ENCODE measurements around the gene CEP164.
A peak's percentile ranks its signal among the peaks of the same experiment; 100 is the strongest.

CEP164 gene

DNA sequence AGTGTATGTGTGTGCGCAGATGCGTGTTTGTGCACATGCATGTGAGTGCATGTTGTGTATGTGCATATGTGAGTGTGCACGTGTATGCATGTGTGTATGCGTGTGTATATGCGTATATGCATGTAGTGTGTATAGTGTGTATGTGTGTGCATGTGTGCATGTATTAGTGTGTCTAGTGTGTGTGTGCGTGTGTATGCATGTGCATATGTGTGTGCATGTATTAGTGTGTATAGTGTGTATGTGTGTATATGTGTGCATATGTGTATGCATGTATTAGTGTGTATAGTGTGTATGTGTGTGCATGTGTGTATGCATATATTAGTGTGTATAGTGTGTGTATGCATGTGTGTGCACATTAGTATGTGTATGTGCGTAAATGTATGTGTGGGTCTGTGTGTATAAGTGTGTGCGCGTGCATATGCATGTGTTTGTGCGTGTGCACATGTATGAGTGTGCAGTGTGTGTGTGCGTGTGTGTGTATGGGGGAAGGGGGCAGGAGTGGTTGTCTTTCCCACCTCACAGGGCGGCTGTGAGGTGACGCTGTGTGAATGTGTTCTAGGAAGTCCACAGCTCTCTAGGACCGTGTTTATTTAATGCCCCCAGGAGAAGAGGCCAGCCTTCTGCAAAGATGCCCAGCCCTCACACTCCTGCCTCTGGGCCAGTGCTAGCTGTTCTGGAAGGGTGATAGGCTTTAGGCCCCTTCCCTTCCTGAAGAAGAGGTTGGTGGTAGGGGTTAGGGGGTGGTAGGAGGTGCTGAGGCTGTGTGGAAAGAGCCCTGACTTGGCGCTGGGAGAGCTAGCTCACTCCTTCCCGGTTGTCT is 114.6 kb downstream of the CEP164 start:
- in situ Hi-C loops (cut with MboI; ENCODE audit: low pct_unique_long_range_greater_than_20kb, low sequenced_read_pairs, unreplicated experiment): no loop called here
- DNase-seq (ENCODE audit: low spot score): no peak
- TF ChIP-seq, protein P1, sequence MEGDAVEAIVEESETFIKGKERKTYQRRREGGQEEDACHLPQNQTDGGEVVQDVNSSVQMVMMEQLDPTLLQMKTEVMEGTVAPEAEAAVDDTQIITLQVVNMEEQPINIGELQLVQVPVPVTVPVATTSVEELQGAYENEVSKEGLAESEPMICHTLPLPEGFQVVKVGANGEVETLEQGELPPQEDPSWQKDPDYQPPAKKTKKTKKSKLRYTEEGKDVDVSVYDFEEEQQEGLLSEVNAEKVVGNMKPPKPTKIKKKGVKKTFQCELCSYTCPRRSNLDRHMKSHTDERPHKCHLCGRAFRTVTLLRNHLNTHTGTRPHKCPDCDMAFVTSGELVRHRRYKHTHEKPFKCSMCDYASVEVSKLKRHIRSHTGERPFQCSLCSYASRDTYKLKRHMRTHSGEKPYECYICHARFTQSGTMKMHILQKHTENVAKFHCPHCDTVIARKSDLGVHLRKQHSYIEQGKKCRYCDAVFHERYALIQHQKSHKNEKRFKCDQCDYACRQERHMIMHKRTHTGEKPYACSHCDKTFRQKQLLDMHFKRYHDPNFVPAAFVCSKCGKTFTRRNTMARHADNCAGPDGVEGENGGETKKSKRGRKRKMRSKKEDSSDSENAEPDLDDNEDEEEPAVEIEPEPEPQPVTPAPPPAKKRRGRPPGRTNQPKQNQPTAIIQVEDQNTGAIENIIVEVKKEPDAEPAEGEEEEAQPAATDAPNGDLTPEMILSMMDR (IDR thresholded peaks at IDR 0.05; ENCODE audit: extremely low read depth, insufficient read depth, missing control alignments): no peak

DNA sequence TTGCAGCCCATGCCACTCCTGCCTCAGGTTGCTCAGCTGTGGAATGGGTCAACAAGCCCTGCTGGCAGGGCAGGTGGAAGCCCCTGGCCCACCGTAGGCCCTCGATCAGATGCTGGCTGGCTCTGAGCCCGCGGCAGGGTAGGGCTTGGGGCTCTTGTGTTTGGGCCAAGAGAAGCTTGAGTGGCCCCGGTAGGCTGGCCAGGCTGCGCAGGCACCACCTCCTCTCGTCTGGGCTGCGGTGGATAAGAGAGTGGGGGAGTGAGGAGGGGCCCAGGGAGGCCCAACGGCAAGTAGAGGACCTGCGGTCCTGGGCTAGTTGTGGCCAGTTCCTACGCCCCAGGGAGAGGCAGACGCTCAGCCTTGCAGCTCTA is 115.2 kb downstream of the CEP164 start:
- DNase-seq (ENCODE audit: low spot score): no peak
- TF ChIP-seq, protein P1 (IDR thresholded peaks at IDR 0.05; ENCODE audit: extremely low read depth, insufficient read depth, missing control alignments): no peak
- in situ Hi-C loops (cut with MboI; ENCODE audit: low pct_unique_long_range_greater_than_20kb, low sequenced_read_pairs, unreplicated experiment): no loop called here

DNA sequence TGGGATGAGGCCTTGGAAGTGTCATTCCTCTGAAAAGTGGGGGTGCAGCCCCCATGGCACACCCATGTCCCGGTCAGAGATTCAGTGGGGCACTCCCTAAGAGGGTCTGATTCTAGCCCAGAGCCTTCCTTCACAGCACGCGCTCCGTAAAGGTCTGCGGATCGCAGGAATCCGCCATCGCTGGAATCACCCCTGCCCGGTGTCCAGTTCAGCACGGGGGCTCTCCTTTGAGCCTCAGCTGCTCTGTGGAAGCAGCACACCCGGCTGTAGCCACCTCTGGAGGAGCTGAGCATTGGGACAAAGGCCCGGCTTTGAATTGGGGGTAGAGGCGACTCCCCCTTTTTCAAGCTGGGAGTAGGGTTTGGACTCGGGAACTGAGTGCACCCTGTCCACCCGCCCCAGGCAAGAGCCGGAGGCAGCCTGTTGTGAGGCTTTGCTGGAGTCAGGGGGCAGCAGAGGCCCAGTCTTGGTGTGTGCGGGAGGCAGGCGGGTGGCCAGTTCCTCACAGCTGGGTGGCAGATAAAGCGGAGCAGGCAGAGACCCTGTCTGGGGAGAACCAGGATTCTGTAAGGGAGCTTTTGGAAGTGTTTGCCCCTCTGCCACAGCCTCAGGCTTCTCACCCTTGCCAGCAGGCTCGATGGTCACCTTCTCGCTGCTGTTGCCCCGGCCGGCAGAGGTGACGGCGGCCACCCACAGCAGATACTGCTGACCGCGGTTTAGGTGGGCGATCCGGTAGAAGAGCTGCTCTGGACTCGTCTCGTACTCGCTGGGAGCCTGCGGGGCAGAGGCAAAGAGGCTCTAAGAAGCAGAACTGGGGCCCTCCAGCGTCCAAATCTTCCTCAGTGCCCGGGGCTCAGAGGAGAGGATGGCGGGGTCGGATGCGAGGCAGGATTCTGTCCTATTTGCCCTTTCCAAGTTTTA is 115.9 kb downstream of the CEP164 start:
- DNase-seq (ENCODE audit: low spot score): peak; percentile 63
- in situ Hi-C loops (cut with MboI; ENCODE audit: low pct_unique_long_range_greater_than_20kb, low sequenced_read_pairs, unreplicated experiment): no loop called here
- TF ChIP-seq, protein P1 (IDR thresholded peaks at IDR 0.05; ENCODE audit: extremely low read depth, insufficient read depth, missing control alignments): peak; percentile 69

DNA sequence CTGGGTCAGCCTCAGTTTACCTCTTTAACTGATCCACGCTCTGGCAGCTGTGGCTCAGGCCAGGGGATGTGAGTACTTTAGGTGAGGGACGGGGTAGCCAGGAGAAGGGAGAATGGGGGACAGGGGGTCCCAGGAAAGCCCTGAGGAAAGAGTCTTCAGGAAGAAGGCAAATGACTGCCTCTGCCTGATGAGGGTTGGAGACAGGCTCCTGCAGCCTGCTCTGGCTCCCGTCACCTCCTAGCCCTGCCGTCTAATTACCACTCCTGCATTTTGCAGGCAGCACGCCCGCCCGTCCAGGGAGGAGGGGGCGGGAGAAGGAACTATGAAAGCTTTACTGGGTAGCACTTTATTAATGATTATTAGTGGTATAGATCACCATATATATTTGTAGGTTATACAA is 116.6 kb downstream of the CEP164 start:
- in situ Hi-C loops (cut with MboI; ENCODE audit: low pct_unique_long_range_greater_than_20kb, low sequenced_read_pairs, unreplicated experiment): no loop called here
- no peak for DNase-seq (ENCODE audit: low spot score)
- TF ChIP-seq, protein P1 (IDR thresholded peaks at IDR 0.05; ENCODE audit: extremely low read depth, insufficient read depth, missing control alignments): no peak

DNA sequence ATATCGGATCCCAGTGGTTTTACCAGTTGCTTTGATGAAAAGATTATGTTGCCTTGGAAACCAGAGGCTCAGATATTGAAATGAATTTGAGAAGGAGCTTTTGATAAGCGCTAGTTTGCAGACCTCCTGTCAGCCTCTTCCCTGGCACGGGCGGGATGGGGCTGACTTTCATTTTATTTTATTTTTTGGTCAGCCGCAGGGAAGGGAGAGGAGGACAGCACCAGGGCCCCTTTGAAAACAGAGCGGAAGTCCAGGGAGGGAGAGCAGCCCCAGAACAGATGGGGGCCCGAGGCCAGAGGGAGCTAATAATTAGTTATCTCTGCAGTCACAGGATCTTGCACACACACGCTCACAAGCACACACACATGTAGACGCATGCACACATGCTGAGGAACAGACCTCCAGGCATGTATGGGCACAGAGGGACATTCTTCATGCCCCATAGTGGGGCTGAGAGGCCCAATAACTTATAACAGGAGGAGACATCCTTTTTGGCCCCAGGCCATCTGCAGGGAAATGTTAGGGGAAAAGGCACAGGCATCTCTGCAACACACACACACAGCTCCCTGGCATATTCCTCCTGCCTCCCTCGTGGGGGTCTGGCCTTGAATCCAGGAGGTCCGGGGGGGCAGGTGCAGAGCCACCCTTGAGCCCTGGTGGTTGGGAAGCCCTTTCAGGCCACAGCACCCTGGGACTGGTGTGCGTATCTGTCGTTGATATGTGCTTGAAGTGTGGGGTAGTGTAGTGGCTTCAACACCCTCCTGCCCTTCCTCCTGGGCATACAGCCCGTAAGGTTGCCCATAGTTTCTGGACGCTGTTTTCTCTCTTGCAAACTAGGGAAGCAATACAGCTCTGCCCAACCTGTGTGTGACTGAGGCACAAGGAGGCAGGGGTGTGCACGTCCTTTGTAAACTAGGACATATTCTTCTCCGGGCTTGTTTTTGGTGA is 117.3 kb downstream of the CEP164 start:
- DNase-seq (ENCODE audit: low spot score): no peak
- TF ChIP-seq, protein P1 (IDR thresholded peaks at IDR 0.05; ENCODE audit: extremely low read depth, insufficient read depth, missing control alignments): no peak
- in situ Hi-C loops (cut with MboI; ENCODE audit: low pct_unique_long_range_greater_than_20kb, low sequenced_read_pairs, unreplicated experiment): no loop called here

Measured in GM13977 (cell line).